Measurements from ENCODE around the gene COL5A1.
"Not testable (repeated sequence)": the region's sequence is repeated elsewhere in the genome, so short reads cannot be mapped to it uniquely, and the experiment has no call there.

Gene COL5A1

DNA sequence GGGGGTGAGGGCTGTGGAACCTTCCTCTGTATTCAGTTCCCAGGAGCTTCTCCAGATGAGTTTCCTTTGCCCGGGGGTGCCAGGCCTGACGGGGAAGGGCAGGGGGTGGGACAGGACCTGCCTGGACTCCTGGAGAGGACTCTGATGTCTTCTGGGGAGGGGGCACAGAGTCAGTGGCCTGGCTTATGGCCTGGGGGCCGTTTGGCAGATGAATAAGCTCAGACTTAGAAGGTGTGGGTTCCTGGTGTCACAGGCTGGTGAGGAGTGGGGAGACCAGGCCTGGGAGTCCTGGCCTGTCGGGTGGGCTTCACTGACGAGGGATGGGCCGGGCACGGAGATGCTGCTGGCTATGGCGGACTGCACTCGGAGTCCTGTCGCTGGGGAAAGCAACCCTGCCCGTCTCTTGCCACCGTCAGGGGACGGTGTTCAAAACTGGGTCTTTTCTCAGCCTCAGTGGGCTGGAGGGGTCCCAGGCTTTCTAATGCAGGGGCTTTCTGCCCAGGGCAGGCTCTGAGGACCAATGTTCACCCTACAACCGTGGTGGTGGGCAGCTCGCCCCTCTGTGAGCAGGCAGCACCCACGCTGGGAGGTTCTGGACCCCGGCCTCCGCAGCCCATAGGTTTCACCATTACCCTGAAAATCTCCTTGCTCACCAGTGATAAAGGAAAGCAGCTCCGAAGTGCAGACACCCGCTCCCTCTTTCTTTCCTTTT is 16.2 kb downstream of the COL5A1 start:
- DNase-seq (ENCODE audit: low read depth) = no peak

DNA sequence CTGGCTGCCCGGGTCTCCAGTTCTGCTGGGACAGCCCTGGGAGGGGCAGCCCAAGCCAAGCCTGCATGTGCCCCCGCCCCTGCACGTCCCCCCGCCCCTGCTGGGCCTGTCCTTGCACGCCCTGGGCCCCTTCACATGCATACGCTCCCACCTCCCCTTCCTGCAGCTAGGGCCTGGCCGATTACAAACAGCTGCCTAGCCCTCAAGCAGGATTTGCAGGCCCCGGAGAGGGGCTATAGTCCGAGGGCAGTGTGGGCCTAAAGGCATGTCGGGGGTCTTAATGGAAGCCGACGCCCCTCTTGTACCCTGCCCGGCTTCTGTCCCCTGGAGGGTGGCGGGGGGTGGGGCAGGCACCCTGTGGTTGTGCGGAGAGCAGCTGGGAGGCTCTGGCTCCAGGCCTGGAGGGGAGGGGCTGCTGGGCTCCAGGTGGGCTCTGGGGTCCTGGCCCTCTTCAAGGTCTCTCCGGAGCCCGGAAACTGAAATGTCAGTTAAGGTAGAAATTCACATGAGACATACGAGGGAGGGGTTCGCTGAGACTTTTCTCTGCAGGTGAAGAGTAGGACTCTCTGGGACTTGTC is 16.9 kb downstream of the COL5A1 start:
- DNase-seq (ENCODE audit: low read depth) = no peak

DNA sequence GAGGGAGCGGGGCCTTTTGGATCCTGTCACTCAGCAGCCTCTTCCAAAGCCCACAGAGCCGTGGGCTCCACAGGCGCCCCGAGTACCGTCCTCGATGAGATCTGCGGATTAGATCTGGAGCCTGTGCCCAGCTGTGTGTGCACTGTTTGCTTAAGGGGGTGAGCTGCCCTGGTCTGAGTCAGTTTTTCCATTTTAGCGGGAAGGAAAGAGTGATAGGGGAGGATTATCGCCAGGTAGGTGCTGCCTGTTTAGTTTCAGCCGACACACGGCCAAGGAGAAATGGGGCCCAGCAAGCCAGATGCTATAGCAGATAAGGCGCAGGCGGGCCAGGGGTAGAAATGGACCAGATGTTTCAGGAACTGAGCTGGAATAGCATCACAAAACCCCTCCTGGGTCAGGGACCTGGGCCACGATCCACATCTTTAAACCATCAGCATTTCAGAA is 18.1 kb downstream of the COL5A1 start:
- DNase-seq (ENCODE audit: low read depth) = no peak

DNA sequence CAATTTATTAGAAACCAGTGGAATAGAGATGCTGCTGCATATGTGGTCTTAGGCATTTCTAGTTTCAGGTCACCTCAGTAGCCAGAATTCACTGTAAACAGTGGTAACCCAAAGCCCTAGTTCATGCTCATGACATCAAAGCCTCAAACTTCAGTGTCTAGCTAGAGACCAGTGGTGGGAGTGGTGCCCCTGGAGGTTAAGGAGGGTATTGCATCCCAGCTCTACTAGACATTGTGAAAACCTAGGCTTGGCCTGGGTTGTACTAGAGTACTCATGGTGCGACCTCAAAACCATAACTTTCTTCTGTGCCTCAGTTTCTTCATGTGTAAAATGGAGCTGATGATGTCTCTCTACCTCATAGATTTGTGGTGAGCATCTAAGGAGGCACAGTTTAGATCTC is 18.8 kb downstream of the COL5A1 start:
- DNase-seq (ENCODE audit: low read depth) = peak; percentile 47

DNA sequence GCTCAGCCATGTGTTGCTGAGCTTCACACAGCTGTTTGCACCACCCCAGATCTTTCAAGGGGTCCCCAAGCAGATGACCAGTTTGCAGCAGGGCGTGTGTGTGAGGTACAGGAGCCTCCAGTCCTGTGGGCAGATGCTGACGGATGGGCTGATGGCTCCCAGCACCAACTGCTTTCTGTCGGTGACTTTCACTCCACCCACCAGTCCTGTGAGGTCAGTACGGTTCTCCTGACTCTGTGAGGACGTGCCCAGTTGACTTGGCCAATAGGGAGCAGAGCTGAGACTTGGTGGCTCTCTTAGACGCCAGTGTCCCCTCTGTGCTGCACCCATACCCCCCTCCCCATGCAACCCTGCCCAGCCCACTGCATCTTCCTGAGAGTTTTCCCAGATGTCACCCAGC is 19.7 kb downstream of the COL5A1 start:
- DNase-seq (ENCODE audit: low read depth) = no peak

DNA sequence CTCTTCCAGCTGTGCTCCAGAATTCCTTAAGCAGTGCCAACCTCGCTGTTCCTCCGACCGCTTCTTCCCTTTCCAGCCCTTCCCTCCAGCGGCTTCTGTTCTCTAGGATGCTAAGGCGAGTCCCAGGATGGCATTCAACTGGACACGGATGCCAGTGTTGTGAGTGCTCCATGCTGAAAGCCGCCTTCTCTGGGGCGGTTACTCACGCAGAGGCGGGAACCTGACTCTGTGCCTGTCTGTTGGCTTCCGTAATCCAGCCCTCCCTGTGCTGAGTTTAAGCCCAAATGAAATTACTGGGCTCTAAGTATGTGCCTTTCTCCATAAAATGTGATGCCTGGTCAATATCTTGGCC is 20.2 kb downstream of the COL5A1 start:
- DNase-seq (ENCODE audit: low read depth) = no peak

DNA sequence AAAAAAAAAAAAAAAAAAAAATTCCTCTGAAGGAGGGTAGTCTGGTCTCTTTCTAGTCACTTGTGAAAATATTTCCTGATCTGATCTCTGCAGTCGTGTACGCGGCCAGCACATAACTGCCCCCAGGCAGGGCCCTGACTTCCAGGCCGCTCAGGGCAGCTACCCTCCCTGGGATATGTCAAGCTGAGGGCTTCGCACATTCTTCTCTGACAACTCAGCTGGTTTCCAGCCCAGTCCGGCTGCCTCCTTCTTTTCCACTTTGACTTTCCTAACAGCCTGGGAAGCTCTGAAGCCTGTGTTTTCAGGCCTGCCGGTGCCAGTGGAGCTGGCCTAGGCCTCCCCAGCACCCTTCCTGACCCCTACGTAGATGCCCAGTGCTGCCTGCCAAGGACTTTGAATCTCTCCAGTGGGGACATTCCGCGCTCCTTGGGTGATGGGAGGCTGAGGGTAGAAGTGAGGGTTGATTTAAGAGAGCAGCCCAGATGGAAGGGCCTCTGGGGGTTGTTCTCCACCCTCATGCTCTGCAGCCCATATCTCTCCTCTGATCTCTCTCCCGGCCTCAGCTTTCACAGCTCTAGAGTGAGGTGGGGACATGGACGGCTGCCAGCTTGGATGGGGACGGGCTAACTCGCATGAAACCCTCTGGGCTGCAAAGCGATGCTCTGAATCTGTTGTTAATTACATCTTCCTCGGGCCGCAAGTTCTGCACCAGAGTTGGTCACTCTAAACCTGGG is 20.7 kb downstream of the COL5A1 start:
- peak; percentile 97 for DNase-seq (ENCODE audit: low read depth)

DNA sequence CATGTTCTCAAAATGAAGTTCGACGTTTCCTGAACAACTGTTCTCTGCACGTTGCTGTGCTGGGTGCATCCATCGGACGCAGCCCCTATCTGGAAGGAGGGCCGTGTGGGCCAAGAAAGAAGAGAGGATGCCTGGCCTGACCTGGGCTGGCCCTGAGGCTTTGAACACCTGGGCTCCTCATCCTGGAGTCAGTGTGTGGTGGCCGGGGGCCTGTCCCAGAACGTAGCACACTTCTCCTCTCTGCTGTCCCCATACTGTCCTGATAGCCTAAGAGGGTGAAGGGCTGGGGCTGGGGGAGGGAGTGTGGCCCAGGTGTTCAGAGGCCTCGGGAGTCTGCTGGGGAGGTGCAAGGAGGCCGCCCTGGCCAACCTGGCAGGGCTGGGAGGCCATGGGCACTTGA is 21.5 kb downstream of the COL5A1 start:
- DNase-seq (ENCODE audit: low read depth) = no peak

DNA sequence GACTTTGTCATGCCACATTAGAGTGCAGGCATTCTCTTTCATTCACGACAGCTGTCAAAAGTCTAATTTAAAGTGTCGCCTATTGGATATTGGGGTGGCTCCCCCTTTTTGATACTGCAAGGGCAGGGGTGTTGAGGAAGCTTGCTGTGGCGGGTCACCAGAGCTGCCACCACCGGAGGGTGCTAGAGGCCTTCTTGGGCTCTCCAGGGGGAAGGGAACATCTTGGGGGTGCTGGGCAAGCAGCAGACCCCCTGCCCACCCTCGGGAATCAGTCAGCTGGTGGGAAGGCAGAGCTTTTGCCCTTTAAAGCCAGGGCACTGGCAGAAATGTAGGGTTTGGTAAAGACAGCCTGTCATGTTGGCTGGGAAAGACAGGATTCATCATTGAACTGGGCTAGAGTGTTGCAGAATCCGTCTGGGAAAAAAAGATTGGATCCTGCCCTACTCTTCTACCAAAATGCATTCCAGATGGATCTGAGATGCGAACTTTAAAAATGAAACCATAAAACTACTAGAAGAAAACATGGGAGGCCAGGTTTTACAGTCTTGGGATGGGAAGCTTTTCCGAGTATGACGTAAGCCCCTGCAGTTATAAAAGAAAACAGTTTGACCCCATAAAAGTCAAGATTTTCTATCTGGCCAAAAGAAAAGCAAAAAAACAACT is 22.3 kb downstream of the COL5A1 start:
- DNase-seq (ENCODE audit: low read depth) = no peak

DNA sequence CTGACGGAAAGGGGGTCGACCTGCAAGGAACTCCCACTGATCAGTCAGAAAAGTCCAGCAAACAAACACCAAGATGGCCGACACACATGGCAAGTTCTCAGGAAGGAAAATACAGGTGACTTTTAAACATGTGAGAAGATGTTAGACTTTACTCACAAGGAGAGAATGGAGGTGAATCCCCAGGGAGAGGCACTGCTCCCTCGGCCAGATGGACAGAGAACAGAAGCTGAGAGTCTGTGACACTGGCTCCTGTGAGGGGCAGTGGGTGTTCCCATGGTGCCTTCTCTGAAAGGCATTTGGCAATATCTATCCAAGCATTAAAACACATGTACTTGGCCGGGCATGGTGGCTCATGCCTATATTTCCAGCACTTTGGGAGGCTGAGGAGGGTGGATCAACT is 22.8 kb downstream of the COL5A1 start:
- no peak for DNase-seq (ENCODE audit: low read depth)

DNA sequence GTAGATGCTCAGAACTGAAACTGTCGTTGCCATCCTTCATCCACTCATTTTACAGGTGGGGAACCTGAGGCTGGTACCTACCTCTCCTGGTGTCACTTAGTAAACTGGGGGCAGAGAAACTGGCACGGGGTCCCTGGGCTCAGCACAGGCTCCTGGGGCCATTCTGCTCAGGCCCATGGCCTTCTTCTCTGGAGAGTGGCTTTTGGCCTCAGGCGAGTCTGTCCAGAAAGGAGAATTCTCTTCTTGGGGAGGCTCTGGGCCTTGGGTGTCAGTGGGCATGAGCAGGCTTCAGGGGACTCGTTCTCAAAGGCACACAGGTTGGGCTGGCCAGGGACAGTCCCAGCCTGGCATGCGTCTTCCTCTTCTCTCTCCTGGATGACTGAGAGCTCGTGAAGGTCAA is 24.6 kb downstream of the COL5A1 start:
- DNase-seq (ENCODE audit: low read depth) = no peak

DNA sequence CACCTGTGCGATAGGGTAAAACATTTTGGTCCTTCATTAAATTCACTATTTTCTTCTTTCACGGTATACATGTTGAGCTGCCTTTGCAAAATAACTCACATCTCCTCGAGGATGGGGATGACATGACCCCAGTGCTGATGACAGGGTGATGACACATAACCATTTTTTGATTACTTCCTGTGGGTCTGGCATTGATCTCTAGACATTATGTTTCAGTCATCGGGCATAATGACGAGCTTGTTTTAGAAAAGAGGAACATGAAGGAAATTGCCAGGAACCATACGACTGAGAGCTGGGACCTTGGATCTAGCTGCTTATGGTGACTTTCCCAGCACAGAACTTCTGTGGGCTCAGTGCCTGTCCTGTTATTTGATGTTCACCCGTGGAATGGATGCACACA is 25.2 kb downstream of the COL5A1 start:
- DNase-seq (ENCODE audit: low read depth) = no peak

DNA sequence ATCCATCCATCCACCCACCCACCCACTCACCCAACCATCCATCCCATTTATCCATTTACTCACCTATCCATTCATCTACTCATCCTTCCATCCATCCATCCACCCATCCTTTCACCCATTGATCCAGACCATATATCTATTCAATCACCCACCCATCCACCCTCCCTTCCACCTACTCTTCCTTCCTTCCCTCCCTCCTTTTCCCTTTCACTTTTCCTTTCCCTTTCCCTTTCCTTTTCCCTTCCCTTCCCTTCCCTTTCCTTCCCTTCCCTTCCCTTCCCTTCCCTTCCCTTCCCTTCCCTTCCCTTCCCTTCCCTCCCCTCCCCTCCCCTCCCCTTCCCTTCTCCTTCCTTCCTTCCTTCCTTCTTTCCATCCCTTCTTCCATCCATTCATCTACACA is 27.4 kb downstream of the COL5A1 start:
- not testable (repeated sequence) for DNase-seq (ENCODE audit: low read depth)

DNA sequence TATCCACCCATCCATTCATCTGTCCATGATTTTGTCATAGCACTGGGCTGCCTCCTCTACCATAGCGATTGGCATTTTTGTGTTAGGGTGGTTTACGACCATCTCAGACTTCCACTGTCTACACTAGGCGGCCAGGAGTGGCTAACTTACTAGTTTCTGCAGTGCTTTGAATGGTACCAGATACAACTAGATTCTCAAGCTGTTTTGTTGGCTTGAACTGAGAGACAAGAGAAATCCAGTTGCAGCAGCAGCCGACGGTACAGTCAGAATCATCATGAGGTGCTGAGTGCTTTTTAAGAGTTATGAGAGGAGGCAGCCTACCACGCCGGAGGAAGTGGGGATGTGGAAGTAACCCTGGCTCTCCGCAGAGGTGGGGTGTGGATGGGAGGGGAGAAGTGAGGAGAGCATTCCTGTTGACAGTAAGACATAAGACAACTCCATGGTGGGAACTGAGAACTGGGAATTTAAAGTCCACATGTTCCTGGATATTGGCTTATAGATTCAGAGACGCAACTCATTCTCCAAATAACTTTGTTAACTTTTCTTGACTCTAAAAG is 27.9 kb downstream of the COL5A1 start:
- DNase-seq (ENCODE audit: low read depth) = peak; percentile 75

DNA sequence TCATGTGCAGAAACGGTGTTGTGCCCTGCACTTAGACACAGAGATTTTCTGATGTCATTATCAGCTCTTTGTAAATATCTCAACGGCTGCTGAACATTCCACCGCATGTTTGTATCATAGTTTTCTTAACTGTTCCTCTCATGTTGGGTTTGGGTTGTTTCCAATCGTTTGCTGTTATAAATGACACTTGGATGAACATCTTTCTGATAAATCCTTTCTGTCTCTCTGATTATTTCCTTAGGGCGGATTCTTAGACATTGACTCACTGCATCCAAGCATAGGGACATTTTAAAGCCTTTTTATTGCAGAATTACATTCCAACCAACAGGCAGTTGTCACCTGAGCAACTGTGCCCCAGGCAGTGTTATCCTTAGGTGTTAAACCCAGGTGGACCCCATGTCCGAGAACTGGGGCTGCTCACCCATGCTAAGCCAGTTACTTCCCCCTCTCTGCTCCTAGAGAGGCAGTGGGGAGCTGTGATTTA is 28.5 kb downstream of the COL5A1 start:
- DNase-seq (ENCODE audit: low read depth) = peak; percentile 94

DNA sequence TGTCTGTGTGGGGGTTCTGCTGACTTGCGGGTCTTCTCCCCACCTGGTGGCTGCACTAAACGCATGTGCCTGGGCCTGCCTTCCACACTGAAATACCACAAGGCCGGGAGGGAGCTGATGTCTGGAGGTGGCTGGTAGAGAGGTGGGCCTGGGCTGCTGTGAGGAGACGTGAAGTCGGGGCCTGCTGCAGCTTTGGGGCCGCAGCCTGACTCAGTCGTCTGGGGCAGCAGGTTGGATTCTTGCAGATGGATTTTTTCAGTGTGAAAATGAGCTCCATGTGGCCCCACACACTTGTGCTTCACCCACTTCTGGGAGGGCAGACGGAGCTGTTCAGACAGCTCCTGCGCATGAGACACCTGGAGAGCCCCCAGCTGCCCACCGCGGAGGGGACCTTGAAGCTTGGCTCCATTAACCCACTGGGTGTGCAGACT is 29.3 kb downstream of the COL5A1 start:
- DNase-seq (ENCODE audit: low read depth) = no peak

DNA sequence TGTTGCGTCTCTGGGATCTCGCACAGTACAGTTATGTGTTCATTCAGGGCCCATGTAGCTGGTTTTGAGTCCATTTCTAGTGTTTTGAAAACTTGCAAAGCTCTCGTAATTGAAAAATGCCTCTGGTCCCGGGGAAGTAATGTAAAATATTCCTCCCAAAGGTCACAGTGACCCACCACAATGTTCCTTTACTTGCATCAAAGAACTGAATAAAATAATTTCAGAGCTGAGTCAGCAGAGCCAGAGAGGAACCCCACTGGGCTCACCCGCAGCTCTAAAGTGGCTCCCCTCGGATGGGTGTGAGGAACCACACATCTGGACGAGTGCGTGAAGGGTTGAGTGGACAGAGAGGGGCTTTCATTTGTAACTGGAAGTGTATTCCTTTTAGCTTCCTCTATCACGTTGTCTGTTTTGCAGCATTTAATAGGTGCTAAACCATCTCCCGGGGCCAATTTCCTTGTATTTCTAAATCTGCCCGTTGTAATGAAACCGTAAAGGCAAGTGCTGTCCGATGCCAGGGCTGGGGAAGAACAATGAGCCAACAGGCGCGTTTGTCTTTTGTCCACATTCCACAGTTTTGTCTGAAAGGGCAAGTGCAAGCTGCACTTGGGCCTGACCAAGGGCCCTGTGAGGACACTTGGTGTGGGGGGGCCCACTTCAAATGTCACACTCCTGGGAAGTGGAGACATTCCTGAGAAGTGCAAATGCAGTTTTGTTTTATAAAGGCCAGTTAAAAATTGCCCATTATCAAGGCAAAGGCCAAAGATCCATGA is 29.9 kb downstream of the COL5A1 start:
- no peak for DNase-seq (ENCODE audit: low read depth)

DNA sequence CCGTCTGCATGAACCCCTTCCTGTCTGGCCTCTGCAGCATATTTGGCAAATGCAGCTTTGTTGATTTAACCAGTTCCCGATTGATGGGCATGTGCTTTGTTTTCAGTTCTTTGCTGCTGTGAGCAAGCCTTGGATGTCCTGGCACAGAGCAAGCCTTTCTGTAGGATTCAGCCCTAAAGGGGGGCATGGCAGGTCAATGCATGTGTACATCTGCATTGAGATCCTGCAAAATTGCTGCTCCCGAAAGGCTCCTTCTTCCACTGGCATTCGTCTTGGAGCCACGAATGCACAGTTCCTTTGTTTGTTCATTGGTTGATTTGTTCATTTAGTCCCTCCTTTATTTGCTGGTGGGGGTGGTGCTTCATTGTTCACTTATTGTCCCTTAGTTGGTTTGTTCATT is 34.8 kb downstream of the COL5A1 start:
- no peak for DNase-seq (ENCODE audit: low read depth)

DNA sequence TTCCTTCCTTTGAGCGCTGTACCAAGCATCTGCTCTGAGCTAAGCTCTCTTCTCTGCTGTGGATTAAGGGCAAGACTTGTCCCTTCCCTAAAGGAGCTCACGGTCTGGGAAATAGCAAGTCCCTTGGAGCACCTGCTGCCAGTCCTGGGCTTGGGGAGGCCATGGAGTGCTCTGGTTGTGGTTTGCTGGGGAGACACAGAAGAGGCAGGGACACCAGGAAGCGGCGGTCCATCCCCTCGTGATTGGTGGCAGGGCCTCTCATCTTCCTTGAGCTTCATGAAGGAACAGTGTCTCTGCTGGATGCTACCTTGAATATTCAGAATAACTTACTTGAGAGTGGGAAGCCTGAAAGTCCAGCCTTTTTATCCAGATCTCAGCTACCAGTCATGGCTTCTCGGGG is 35.3 kb downstream of the COL5A1 start:
- DNase-seq (ENCODE audit: low read depth) = no peak

DNA sequence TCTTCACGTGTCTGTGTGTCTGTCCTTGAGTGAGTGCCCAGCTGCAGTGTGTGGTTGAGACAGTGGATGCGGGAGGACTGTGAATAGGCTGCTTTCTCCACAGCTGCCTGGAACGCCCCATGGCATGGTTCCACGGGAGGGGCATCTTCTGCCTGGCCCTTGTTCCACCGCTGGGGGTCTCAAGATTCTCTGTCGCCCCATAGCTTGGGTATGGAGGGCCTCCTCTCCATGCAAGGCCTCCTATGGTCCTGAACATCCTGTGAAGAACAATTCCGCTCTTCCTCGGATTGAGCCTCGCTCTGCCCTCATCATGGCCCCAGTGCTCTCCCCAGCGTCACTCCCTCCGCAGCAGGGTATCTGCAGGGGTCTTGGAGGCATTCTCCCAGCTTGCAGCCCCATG is 36.1 kb downstream of the COL5A1 start:
- no peak for DNase-seq (ENCODE audit: low read depth)

DNA sequence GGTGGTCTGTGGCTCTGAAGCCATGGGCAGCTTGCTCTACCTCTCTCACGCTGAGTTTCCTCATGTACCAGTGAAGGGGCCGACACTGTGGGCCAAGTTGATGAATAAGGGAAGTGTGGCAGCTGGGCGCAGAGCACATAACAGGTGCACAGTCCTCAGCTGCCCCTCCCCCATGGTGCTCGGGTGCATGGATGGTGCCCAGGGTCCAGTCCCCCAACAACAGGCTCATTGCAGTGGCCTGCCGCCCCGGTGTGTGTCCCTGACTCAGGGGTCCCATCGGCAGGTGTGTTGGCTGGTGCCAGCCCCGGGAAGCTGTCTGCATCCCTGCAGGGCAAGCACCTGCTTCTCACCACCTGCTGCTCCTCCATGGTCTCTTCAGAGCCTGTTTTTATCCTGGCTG is 36.6 kb downstream of the COL5A1 start:
- DNase-seq (ENCODE audit: low read depth) = no peak

Data from amniotic epithelial cell (primary cell).